ENCODE data around the gene SLC49A3. TPM values are rescaled to one million over a fixed set of nuclear protein-coding genes. Genes with fewer than 3 reads are reported as not detected.

The SLC49A3 gene
- total RNA-seq, 1 experiment from 2014 or later, result 5.5 TPM

GRCh38 chr4:722851-723360 is 34.0 kb upstream of the SLC49A3 start:
- ChIA-PET RAD21 (ENCODE audit: low non-redundant PET in 1 of 2, low total read pairs in 2 of 2, uncharacterized antibody in 2 of 2, unreplicated experiment in 2 of 2) (no interaction called here), CTCF (no interaction called here), POLR2A (no interaction called here)
- Histone ChIP-seq H3K4me1 (ENCODE audit: control insufficient read depth in 1 of 2, insufficient read depth in 2 of 2, low read length in 2 of 2) (no peaks in the 10 kb centered on the region), H3K4me2 (ENCODE audit: low read length) (no peak overlapping the region), H3K79me2 (ENCODE audit: insufficient read depth, low read length) (peaks cover 66% of the 10 kb centered on the region), H3K27ac (ENCODE audit: low read depth, low read length) (no peak overlapping the region), H3K27me3 (ENCODE audit: insufficient read depth, low read length) (no peaks in the 10 kb centered on the region), H3K36me3 (ENCODE audit: control insufficient read depth in 1 of 2, insufficient read depth in 2 of 2, low read length in 2 of 2) (peaks cover 2 to 3% of the 10 kb centered on the region in 2 experiments; a peak in 2 of 4 replicates), H3K9me3 (ENCODE audit: control insufficient read depth in 1 of 2, insufficient read depth in 1 of 2, low read depth in 1 of 2, low read length in 2 of 2) (no peaks in the 10 kb centered on the region), H3K9ac (ENCODE audit: low read length) (no peak overlapping the region), H4K20me1 (ENCODE audit: insufficient read depth) (no peaks in the 10 kb centered on the region), H2AFZ (ENCODE audit: low read depth, low read length, poor library complexity, severe bottlenecking) (no peak overlapping the region), H3K4me3 (replicated peaks in 1 of 2; ENCODE audit: low read depth in 1 of 2, low read length in 2 of 2) (no peak overlapping the region), H3K9me2 (ENCODE audit: insufficient read depth) (no peaks in the 10 kb centered on the region)
- TF ChIP-seq MAX (IDR thresholded peaks at IDR 0.05) (no peak), FOSL1 (IDR thresholded peaks at IDR 0.05; ENCODE audit: low read depth) (no peak), POLR2AphosphoS5 (IDR thresholded peaks at IDR 0.05; ENCODE audit: low read depth, low read length) (no peak), JUND (IDR thresholded peaks at IDR 0.05) (no peak), CTCF (IDR thresholded peaks at IDR 0.05 in 2 of 3, conservative IDR thresholded peaks at IDR 0.05 in 1 of 3; ENCODE audit: borderline replicate concordance in 1 of 3, insufficient read depth in 1 of 3, low read depth in 2 of 3, low read length in 2 of 3) (no peak), REST (IDR thresholded peaks at IDR 0.05; ENCODE audit: low read depth) (no peak), ZBTB33 (IDR thresholded peaks at IDR 0.05; ENCODE audit: extremely low read depth, insufficient replicate concordance, low read length) (no peak), SP1 (IDR thresholded peaks at IDR 0.05; ENCODE audit: low read depth) (no peak), ZFX (IDR thresholded peaks at IDR 0.05) (no peak), EZH2phosphoT487 (IDR thresholded peaks at IDR 0.05; ENCODE audit: borderline replicate concordance) (no peak), TCF7L2 (IDR thresholded peaks at IDR 0.05; ENCODE audit: borderline replicate concordance, extremely low read depth, insufficient read depth, insufficient read length) (no peak), ELF1 (IDR thresholded peaks at IDR 0.05; ENCODE audit: borderline replicate concordance, low read depth) (no peak), YY1 (IDR thresholded peaks at IDR 0.05; ENCODE audit: extremely low read depth, insufficient replicate concordance, low read depth, low read length) (no peak)
- DNase-seq (ENCODE audit: low read depth, low spot score), result no peak
- intact Hi-C loops (cut with micrococcal nuclease), result no loop called here
- ATAC-seq, result no peak
- no TSS peak for BruUV-seq (replicated peaks)

All from HCT116 (cell line).